CD14-positive monocyte (primary cell): ENCODE data around the gene MCF2L2. TPM values are rescaled to one million over a fixed set of nuclear protein-coding genes. Genes with fewer than 3 reads are reported as not detected.

ENCODE experiments used
- DNase-seq, 3 donors: peaks; one replicate each; pipeline ENCODE4 v3.0.0-alpha.2; 2011 to 2022
- H2AFZ ChIP-seq: 2 replicates; pipeline ENCODE4 v1.6.0; 2012; ENCODE audit warnings: mild to moderate bottlenecking, low read depth, low read length, inconsistent platforms; ENCODE audit not compliant: insufficient read depth, poor library complexity, severe bottlenecking
- H3K27ac ChIP-seq, 2 donors: 1 replicate in 1 of 2; 2 replicates in 1 of 2; pipeline ENCODE4 v1.5.1; 2012 to 2013; ENCODE audit warnings: low read length in 2 of 2, control low read depth in 1 of 2, inconsistent platforms in 1 of 2, low read depth in 1 of 2, mild to moderate bottlenecking in 1 of 2
- H3K27me3 ChIP-seq, 2 donors: one replicate each; pipeline versions ENCODE4 v1.6.0 to v1.6.1; 2011 to 2013; ENCODE audit warnings: low read length in 2 of 2; ENCODE audit not compliant: control insufficient read depth in 2 of 2, insufficient read depth in 2 of 2
- H3K36me3 ChIP-seq, 2 donors: replicated peaks in 1 of 2; 1 replicate in 1 of 2; 2 replicates in 1 of 2; pipeline versions ENCODE4 v1.5.1 to v1.6.1; 2012 to 2013; ENCODE audit warnings: low read length in 2 of 2, control low read depth in 1 of 2, inconsistent platforms in 1 of 2, mild to moderate bottlenecking in 1 of 2; ENCODE audit not compliant: insufficient read depth in 2 of 2, control insufficient read depth in 1 of 2
- H3K4me1 ChIP-seq, 2 donors: 1 replicate in 1 of 2; 2 replicates in 1 of 2; pipeline versions ENCODE4 v1.5.1 to v1.6.1; 2012 to 2013; ENCODE audit warnings: low read length in 2 of 2, control low read depth in 1 of 2, inconsistent platforms in 1 of 2, mild to moderate bottlenecking in 1 of 2, moderate library complexity in 1 of 2; ENCODE audit not compliant: insufficient read depth in 2 of 2, control insufficient read depth in 1 of 2
- H3K4me2 ChIP-seq: replicated peaks from 2 replicates; pipeline ENCODE3; 2012; ENCODE audit warnings: low read length, moderate library complexity, mild to moderate bottlenecking; ENCODE audit not compliant: poor library complexity, severe bottlenecking; ENCODE audit errors: extremely low read depth
- H3K4me3 ChIP-seq, 3 experiments: fragments of 200-600 bp in 1 of 3; sonication (generic) in 1 of 3; replicated peaks in 1 of 3; 1 replicate in 2 of 3; 2 replicates in 1 of 3; pipeline ENCODE4 v1.5.1; 2011 to 2013; ENCODE audit warnings: low read length in 3 of 3, mild to moderate bottlenecking in 3 of 3, control low read depth in 2 of 3, low read depth in 2 of 3, inconsistent platforms in 1 of 3, moderate library complexity in 1 of 3
- H3K79me2 ChIP-seq: 2 replicates; pipeline ENCODE4 v1.6.0; 2012; ENCODE audit warnings: mild to moderate bottlenecking, control low read depth, inconsistent platforms, low read length, moderate library complexity; ENCODE audit not compliant: insufficient read depth
- H3K9ac ChIP-seq: 2 replicates; pipeline ENCODE4 v1.6.0; 2017; ENCODE audit warnings: low read length, mild to moderate bottlenecking; ENCODE audit not compliant: insufficient read depth, poor library complexity, severe bottlenecking
- H3K9me3 ChIP-seq, 2 donors: replicated peaks in 1 of 2; 1 replicate in 1 of 2; 2 replicates in 1 of 2; pipeline versions ENCODE4 v1.5.1 to v1.6.1; 2012 to 2013; ENCODE audit warnings: low read length in 2 of 2, control low read depth in 1 of 2; ENCODE audit not compliant: control insufficient read depth in 1 of 2, insufficient read depth in 1 of 2
- H4K20me1 ChIP-seq: 2 replicates; pipeline ENCODE4 v1.6.0; 2012; ENCODE audit warnings: mild to moderate bottlenecking, low read length, control low read depth, moderate library complexity; ENCODE audit not compliant: insufficient read depth
- H3K27ac Mint-ChIP-seq, 7 donors: one replicate each; pipeline ENCODE4 v1.8.0; 2020; ENCODE audit warnings: mild to moderate bottlenecking in 7 of 7, mixed read lengths in 7 of 7, moderate library complexity in 6 of 7, inconsistent platforms in 2 of 7
- H3K27me3 Mint-ChIP-seq, 3 donors: one replicate each; pipeline ENCODE4 v1.8.0; 2021 to 2022; ENCODE audit warnings: low read depth in 3 of 3, mild to moderate bottlenecking in 3 of 3, mixed read lengths in 3 of 3, moderate library complexity in 3 of 3, inconsistent platforms in 1 of 3
- H3K36me3 Mint-ChIP-seq, 2 donors: one replicate each; pipeline ENCODE4 v1.8.0; 2020; ENCODE audit warnings: mixed read lengths in 2 of 2, inconsistent platforms in 1 of 2, mild to moderate bottlenecking in 1 of 2
- H3K4me1 Mint-ChIP-seq: one replicate; pipeline ENCODE4 v1.8.0; 2020; ENCODE audit warnings: mild to moderate bottlenecking, mixed read lengths
- H3K4me3 Mint-ChIP-seq, 2 donors: one replicate each; pipeline ENCODE4 v1.8.0; 2020; ENCODE audit warnings: mild to moderate bottlenecking in 2 of 2, mixed read lengths in 2 of 2, moderate library complexity in 1 of 2
- H3K9me3 Mint-ChIP-seq, 7 donors: one replicate each; pipeline ENCODE4 v1.8.0; 2020 to 2022; ENCODE audit warnings: mixed read lengths in 7 of 7, mild to moderate bottlenecking in 6 of 7, moderate library complexity in 6 of 7, inconsistent platforms in 2 of 7
- CTCF ChIP-seq: fragments of 200-600 bp; IDR thresholded peaks from one replicate; pipeline ENCODE4 v1.8.0; 2022; ENCODE audit warnings: antibody characterized with exemption, mild to moderate bottlenecking
- WGBS: methylation state at CpG from one replicate; pipeline ENCODE4 v1.1.5; 2013; ENCODE audit warnings: missing lambda C conversion rate; ENCODE audit not compliant: insufficient coverage; 5-methylcytosine and 5-hydroxymethylcytosine counted together
- intact Hi-C, 2 donors: fragments of 100-400 bp; cut with micrococcal nuclease; formaldehyde crosslinking; loops; one replicate each; pipeline versions ENCODE4 v1.15.0 to v1.15.1; 2023
- polyA plus RNA-seq, 3 donors: library from polyadenylated mRNA; depleted of rRNA in 1 of 3; unstranded in 2 of 3; stranded (reverse) in 1 of 3; fragments of 300-500 nt in 2 of 3; fragments of >200 nt in 1 of 3; fragmentation: Illumina TruSeq in 2 of 3; gene quantifications; 1 replicate in 2 of 3; 2 replicates in 1 of 3; pipeline ENCODE4 v1.2.3, GENCODE V29; 2012 to 2021

MCF2L2 gene
- polyA plus RNA-seq, 3 donors = 0.01 to 0.13 TPM; not detected in 1

- no peaks in the 10 kb centered on the region for H3K36me3 ChIP-seq
- no peaks in the 10 kb centered on the region for H4K20me1 ChIP-seq
- Mint-ChIP-seq H3K4me3 (no peak overlapping the region), H3K27me3 (peaks cover 0 to 2% (median 0%) of the 10 kb centered on the region in 3 donors), H3K27ac (no peak overlapping the region), H3K36me3 (no peaks in the 10 kb centered on the region), H3K9me3 (no peaks in the 10 kb centered on the region), H3K4me1 (peaks cover 4% of the 10 kb centered on the region)
- no peak overlapping the region for H3K9ac ChIP-seq
- no peak for TF ChIP-seq CTCF
- no peak overlapping the region for H3K27ac ChIP-seq
- no peak overlapping the region for H3K4me2 ChIP-seq
- intact Hi-C loops = no loop called here
- H3K9me3 ChIP-seq = no peaks in the 10 kb centered on the region
- no peaks in the 10 kb centered on the region for H3K4me1 ChIP-seq
- H3K79me2 ChIP-seq = no peaks in the 10 kb centered on the region
- H3K27me3 ChIP-seq = no peaks in the 10 kb centered on the region
- DNase-seq = no peak
- H3K4me3 ChIP-seq = no peak overlapping the region
- H2AFZ ChIP-seq = no peak overlapping the region
- WGBS = no CpG with 5 or more reads among the region's 1 CpG
Observed at GRCh38 chr3:183328164-183328563, 100.3 kb downstream of the MCF2L2 start.

DNA sequence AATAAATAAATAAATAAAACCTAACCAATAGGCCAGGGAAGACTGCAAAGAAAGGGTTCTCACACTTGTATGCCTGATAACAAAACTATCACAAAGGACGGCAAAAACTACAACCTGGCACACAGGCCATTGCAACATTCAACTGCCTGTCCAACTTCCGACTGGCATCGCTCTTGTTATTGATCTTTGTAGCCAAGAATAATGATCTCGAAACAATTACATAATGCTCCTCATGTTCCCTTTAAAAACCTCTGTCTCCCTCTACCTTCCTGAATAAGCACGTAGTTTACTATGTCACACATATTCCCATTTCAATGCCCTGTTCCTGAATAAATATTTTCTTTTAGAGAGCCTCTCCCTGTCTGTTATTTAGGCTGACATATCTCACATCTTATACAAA lies 101.1 kb downstream of the MCF2L2 start:
- H3K4me3 Mint-ChIP-seq = no peak overlapping the region
- no peak for TF ChIP-seq CTCF
- no peak for DNase-seq
- no peaks in the 10 kb centered on the region for H4K20me1 ChIP-seq
- H3K36me3 ChIP-seq = no peaks in the 10 kb centered on the region
- peaks cover 4% of the 10 kb centered on the region for H3K4me1 Mint-ChIP-seq
- intact Hi-C loops = no loop called here
- H3K27ac Mint-ChIP-seq = no peak overlapping the region
- no peaks in the 10 kb centered on the region for H3K9me3 ChIP-seq
- H3K9ac ChIP-seq = no peak overlapping the region
- no peak overlapping the region for H2AFZ ChIP-seq
- H3K4me2 ChIP-seq = no peak overlapping the region
- no peaks in the 10 kb centered on the region for H3K27me3 ChIP-seq
- H3K79me2 ChIP-seq = no peaks in the 10 kb centered on the region
- no peak overlapping the region for H3K4me3 ChIP-seq
- no peak overlapping the region for H3K27ac ChIP-seq
- peaks cover 0 to 2% (median 0%) of the 10 kb centered on the region in 3 donors for H3K27me3 Mint-ChIP-seq
- no peaks in the 10 kb centered on the region for H3K4me1 ChIP-seq
- H3K9me3 Mint-ChIP-seq = peaks cover 0 to 2% (median 0%) of the 10 kb centered on the region in 7 donors
- no peaks in the 10 kb centered on the region for H3K36me3 Mint-ChIP-seq
- WGBS = 90% methylated on average over 4 of the region's 5 CpGs
